ENCODE data around the gene MC1R. TPM values are rescaled to one million over a fixed set of nuclear protein-coding genes. Genes with fewer than 3 reads are reported as not detected.

Gene MC1R
- total RNA-seq, 2 donors from 2014 or later = 5.6 to 22.5 TPM

DNA sequence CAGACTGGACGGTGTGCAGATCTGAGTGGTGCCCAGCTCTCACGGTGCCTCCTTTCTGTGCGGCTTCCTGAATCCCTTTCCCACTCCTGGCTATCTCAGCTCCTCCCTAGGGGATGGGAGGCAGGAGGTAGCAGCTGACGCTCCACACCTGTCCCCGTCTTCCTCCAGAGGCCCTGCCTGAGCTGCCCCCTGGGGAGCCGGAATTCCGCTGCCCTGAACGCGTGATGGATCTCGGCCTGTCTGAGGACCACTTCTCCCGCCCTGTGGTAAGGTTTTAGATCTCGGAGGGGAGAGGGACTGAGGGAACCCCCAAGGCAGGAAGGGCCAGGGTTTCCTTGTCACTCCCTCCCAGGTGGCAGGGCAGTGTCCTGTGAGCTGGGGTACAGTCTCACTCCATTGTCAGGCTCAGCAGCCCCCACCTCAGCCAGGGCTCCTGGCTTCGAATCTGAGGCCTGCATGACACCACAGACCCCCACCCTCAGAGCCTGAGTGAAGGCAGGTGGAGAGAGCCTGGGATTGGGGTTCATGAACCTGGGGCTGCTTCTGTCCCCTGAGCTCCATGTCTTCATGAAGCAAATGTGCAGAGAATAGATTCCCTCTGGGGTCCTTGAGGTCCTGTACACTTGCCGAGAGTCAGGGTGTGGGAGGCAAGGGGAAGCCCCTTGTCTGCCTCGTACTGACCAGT, 36.5 kb downstream of the MC1R start:
- no peaks in the 10 kb centered on the region for H3K27me3 ChIP-seq (replicated peaks; ENCODE audit: insufficient read depth)
- peaks cover 0 to 10% of the 10 kb centered on the region in 2 donors for H3K36me3 ChIP-seq
- WGBS = 90% methylated on average over 15 of the region's 15 CpGs
- intact Hi-C loops (cut with DNase I) = no loop called here
- H3K27ac ChIP-seq = no peak overlapping the region
- H3K4me1 ChIP-seq (replicated peaks) = no peaks in the 10 kb centered on the region
- no peak overlapping the region for H3K4me3 ChIP-seq
- DNase-seq (ENCODE audit: low spot score) = no peak
- no peaks in the 10 kb centered on the region for H3K9me3 ChIP-seq
- TF ChIP-seq POLR2AphosphoS5 (IDR thresholded peaks at IDR 0.05) (no peak), CTCF (IDR thresholded peaks at IDR 0.05) (no peak)

DNA sequence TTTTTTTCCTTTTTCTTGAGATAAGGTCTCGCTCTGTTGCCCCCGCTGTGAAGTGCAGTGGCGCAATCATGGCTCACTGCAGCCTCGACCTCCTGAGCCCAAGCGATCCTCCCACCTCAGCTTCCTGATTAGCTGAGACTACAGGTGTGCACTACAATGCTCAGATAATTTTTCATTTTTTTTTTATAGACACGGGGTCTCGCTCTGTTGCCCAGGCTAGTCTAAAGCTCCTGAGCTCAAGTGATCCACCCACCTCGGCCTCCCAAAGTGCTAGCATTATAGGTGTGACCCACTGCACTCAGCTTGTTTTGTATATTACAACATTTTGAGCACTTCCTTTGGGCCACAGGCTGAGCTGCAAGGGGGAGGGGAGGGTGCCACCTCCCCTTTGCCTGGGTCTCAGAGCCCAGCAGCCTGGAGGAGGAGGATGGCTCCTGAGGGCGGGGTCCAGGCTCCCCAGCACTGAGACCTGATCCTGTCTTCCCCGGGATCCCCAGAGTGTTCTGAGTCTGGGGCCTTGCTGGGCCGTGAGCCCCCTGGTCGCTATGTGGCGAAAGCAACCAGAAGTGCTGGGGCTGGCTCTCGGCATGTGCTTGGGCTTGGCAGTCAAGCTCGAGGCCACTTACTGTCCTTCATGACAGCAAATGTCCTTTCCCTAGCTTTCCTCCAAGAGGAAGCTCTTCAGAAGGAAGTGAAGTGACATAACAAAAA, 38.0 kb downstream of the MC1R start:
- TF ChIP-seq CTCF (IDR thresholded peaks at IDR 0.05) (no peak), POLR2AphosphoS5 (IDR thresholded peaks at IDR 0.05) (no peak), POLR2A (IDR thresholded peaks at IDR 0.05) (no peak)
- no peak overlapping the region for H3K4me3 ChIP-seq
- WGBS = 92% methylated on average over 15 of the region's 15 CpGs
- H3K36me3 ChIP-seq = peaks cover 0 to 10% of the 10 kb centered on the region in 2 donors
- no peaks in the 10 kb centered on the region for H3K27me3 ChIP-seq (replicated peaks; ENCODE audit: insufficient read depth)
- no peaks in the 10 kb centered on the region for H3K9me3 ChIP-seq
- no peak overlapping the region for H3K27ac ChIP-seq
- no peaks in the 10 kb centered on the region for H3K4me1 ChIP-seq (replicated peaks)
- no peak for DNase-seq (ENCODE audit: low spot score)
- intact Hi-C loops (cut with DNase I) = no loop called here

- H3K36me3 ChIP-seq = peaks cover 0 to 10% of the 10 kb centered on the region in 2 donors
- no peak overlapping the region for H3K4me3 ChIP-seq
- 94% methylated on average over 23 of the region's 23 CpGs for WGBS
- no peak overlapping the region for H3K27ac ChIP-seq
- DNase-seq (ENCODE audit: low spot score) = no peak
- no peaks in the 10 kb centered on the region for H3K27me3 ChIP-seq (replicated peaks; ENCODE audit: insufficient read depth)
- TF ChIP-seq CTCF (IDR thresholded peaks at IDR 0.05) (no peak), POLR2AphosphoS5 (IDR thresholded peaks at IDR 0.05) (no peak), POLR2A (IDR thresholded peaks at IDR 0.05) (no peak)
- intact Hi-C loops (cut with DNase I) = no loop called here
- H3K4me1 ChIP-seq (replicated peaks) = no peaks in the 10 kb centered on the region
- no peaks in the 10 kb centered on the region for H3K9me3 ChIP-seq
Observed at GRCh38 chr16:89957216-89957785, 38.6 kb downstream of the MC1R start.

DNA sequence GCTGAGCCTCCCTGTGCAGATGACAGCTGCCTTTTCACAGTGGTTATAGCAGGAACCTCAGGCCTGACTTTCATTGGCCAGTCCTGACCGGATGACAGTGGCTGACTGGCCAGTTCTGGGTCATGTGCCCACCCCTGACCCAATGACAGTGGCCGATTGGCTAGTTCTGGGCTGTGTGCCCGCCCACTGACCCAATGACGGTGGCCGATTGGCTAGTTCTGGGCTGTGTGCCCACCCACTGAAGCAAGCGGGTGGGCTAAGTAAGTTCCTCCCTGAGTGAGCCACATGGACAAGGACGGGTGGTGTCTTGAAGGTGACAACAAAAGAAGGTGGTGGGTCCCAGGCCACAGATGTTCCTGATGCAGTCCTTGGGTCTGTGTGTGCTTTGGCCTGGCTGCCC, 39.4 kb downstream of the MC1R start:
- Histone ChIP-seq H3K9me3 (no peaks in the 10 kb centered on the region), H3K27me3 (replicated peaks; ENCODE audit: insufficient read depth) (no peaks in the 10 kb centered on the region), H3K36me3 (peaks cover 0 to 10% of the 10 kb centered on the region in 2 donors), H3K27ac (no peak overlapping the region), H3K4me3 (no peak overlapping the region), H3K4me1 (replicated peaks) (no peaks in the 10 kb centered on the region)
- WGBS = 90% methylated on average over 7 of the region's 7 CpGs
- DNase-seq (ENCODE audit: low spot score) = no peak
- intact Hi-C loops (cut with DNase I) = no loop called here
- no peak for TF ChIP-seq CTCF (IDR thresholded peaks at IDR 0.05)
- TF ChIP-seq POLR2A (IDR thresholded peaks at IDR 0.05) = no peak
- TF ChIP-seq POLR2AphosphoS5 (IDR thresholded peaks at IDR 0.05) = no peak

Data from prostate gland (tissue), 2 donors.